Stomach (tissue), 9 donors: ENCODE measurements around the gene CARF. TPM values are rescaled to one million over a fixed set of nuclear protein-coding genes. Genes with fewer than 3 reads are reported as not detected.
A peak's percentile ranks its signal among the peaks of the same experiment; 100 is the strongest.
"Not testable (repeated sequence)": the region's sequence is repeated elsewhere in the genome, so short reads cannot be mapped to it uniquely, and the experiment has no call there.

Experiments used
- DNase-seq, 2 donors: peaks; one replicate each; pipeline versions ENCODE4 v3.0.0 to v3.0.0-alpha.2; 2013 to 2019
- H3K27ac ChIP-seq, 5 donors: fragments of 200-600 bp in 4 of 5; sonication (generic) in 4 of 5; one replicate each; pipeline ENCODE4 v1.5.1; 2013 to 2019; ENCODE audit warnings: mild to moderate bottlenecking in 1 of 5, moderate library complexity in 1 of 5
- H3K27me3 ChIP-seq, 3 donors: fragments of 200-600 bp; sonication (generic); one replicate each; pipeline ENCODE4 v1.5.1; 2017 to 2019; ENCODE audit warnings: mixed run types in 1 of 3
- H3K36me3 ChIP-seq, 4 donors: fragments of 200-600 bp; sonication (generic); 1 replicate in 3 of 4; 2 replicates in 1 of 4; pipeline ENCODE4 v1.5.1; 2016 to 2019
- H3K4me1 ChIP-seq, 4 donors: fragments of 200-600 bp; sonication (generic); one replicate each; pipeline ENCODE4 v1.5.1; 2016 to 2019
- H3K4me3 ChIP-seq, 4 donors: fragments of 200-600 bp; sonication (generic) in 3 of 4; one replicate each; pipeline ENCODE4 v1.5.1; 2016 to 2019; ENCODE audit warnings: mild to moderate bottlenecking in 1 of 4
- H3K9me3 ChIP-seq, 4 donors: fragments of 200-600 bp; sonication (generic); one replicate each; pipeline ENCODE4 v1.5.1; 2016 to 2019
- EP300 ChIP-seq: sonication (generic); formaldehyde crosslinking; IDR thresholded peaks from one replicate; pipeline ENCODE4 v1.6.1; 2017; ENCODE audit warnings: antibody characterized with exemption
- POLR2A ChIP-seq, 4 donors: fragments of 450-650 bp; IDR thresholded peaks; one replicate each; pipeline ENCODE4 v1.6.1; 2016; ENCODE audit warnings: antibody characterized with exemption in 4 of 4, control low read depth in 2 of 4, mild to moderate bottlenecking in 1 of 4, moderate library complexity in 1 of 4
- POLR2AphosphoS5 ChIP-seq, 3 donors: sonication (generic); formaldehyde crosslinking; IDR thresholded peaks; one replicate each; pipeline ENCODE4 v1.6.1; 2016; ENCODE audit warnings: antibody characterized with exemption in 3 of 3
- whole genome bisulfite sequencing, 5 donors: extraction: QIAGEN DNeasy Blood & Tissue Kit in 3 of 5; methylation state at CpG; one replicate each; pipeline versions ENCODE4 v1.1.5 to v1.1.7; 2013 to 2018; 5-methylcytosine and 5-hydroxymethylcytosine counted together
- intact Hi-C: fragments of 100-400 bp; cut with DNase I; formaldehyde crosslinking; loops from one replicate; pipeline ENCODE4 v1.15.1; 2023; ENCODE audit warnings: low total_unique reads
- polyA plus RNA-seq, 3 donors: library from polyadenylated mRNA; stranded (reverse); fragments of 200-250 nt; gene quantifications; one replicate each; pipeline ENCODE4 v1.2.3, GENCODE V29; 2013
- total RNA-seq, 5 donors: library from RNA; depleted of rRNA; stranded (reverse); fragments of >200 nt; gene quantifications; one replicate each; pipeline versions ENCODE4 v1.1.0 to v1.2.3, GENCODE V29; 2014 to 2016
- TF ChIP-seq, protein P1 (sequence below), 7 experiments: fragments of 450-650 bp in 4 of 7; fragments of 200-600 bp in 3 of 7; sonication (generic) in 3 of 7; IDR thresholded peaks; one replicate each; pipeline ENCODE4 v1.5.1; 2016 to 2019; ENCODE audit warnings: antibody characterized with exemption in 7 of 7, control low read depth in 2 of 7, mild to moderate bottlenecking in 1 of 7
- donor health status: healthy with polysubstance abuse.
- donor health status: Bipolar disorder and iron deficiency.
- donor health status: healthy.

Gene CARF
- total and polyA plus RNA-seq, 8 donors, result 1.8 to 30.9 (median 20.1) TPM

DNA sequence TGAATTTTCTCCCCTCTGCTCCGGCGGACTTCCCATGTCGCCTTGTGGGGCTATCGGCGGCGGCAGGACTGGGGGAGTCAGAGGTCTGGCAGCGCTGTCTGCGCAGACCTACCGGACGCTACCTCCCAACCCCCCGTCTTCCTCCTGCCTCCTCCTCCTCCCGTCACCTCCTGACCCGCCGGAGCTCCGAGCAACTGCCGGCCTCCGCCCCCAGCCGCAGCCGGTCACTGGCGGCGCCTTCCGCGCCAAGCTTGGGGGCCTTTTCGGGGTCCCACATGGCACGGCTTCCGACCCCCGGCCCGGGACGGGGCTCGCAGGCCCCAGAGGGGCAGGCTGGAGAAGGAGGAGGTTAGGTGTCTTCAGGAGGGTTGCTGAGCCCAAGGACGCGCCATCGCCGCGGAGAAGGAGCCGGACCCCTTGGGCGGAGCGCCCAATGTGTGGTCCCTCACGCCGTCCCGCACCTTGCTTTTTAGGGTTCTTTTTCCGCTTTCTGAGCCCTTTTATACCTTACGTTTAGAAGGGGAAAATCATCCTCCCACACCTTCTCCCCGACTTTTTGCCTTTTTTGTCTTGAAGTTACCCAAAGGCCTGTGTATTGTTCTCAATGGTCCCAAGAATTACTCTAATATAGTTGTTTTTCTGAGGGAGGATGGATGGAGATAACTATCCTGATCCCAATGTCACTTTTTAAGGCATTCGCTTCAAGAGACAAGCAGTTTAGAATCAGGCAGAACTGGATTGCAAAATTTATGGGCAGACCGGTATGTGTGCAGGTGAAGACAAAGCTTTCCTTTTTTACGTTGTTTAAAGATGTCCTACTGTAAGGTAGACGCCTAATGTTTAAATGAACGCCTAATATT, 497 bp downstream of the CARF start:
- DNase-seq, result peak in 1 of 2 donors; percentile 16
- 2 to 4% (median 3%) methylated on average over 6 to 21 of the region's 49 CpGs for WGBS, 5 donors
- Histone ChIP-seq H3K4me1 (peaks cover 13 to 46% (median 31%) of the 10 kb centered on the region in 4 donors), H3K4me3 (peak overlapping the region; percentile 60 to 87 (median 78)), H3K27ac (peak overlapping the region; percentile 73 to 93 (median 91))
- H3K36me3 ChIP-seq, H3K9me3 ChIP-seq, intact Hi-C loops, H3K27me3 ChIP-seq: not testable (repeated sequence)

DNA sequence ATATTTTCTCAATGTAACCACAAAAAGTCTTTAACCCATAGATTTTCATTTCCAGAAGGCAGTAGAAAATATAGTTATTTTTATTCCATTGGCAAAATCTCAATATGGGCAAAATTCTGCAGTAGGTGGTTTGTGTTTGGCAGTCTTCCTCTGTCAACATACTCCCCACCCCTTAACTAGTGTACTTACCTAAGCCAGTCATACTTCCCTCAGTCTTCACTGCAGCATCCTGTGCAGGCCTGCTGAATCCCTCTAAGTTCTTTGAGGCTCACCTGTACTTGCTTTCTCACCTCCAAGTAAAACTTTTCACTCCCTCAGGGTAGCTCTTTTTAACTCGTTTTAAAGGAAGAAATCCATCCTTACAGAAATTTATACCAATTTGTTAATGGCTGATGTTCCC, 6.8 kb downstream of the CARF start:
- DNase-seq, result no peak
- no peaks in the 10 kb centered on the region for H3K9me3 ChIP-seq

DNA sequence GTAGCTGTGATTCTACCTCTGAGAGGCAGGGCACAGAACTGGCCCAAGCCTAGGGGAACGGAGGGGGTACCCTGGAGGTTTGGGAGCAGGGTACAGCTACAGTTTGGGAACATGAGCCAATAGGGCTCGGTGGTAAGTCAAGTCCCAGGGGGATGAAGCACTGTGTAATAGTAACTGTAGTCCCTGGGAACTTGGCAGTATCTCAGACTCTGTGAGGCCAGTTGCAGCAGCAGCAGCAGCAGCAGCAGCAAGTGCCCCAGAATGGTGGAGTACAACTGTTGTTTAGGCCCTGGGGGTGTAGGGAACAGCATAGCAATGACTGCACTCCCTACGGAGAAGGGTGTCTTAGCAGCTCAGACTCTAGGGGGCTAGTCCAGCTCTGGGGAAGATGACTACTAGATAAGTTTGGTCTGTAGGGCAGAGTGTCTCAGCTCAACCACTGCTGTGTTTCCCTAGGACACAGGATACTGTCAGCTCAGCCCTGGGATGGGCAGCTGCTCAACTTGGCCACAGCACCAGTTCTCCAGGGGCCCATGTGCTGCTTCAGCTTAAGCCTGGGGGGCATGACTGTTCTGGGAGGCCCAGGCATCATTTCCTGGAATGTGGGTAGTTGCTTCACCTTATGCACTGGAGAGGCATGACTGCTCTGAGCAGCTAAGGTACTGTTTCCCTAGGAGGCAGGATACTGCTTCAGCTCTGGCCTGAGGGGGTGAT, 20.5 kb downstream of the CARF start:
- intact Hi-C loops, result no loop called here
- Histone ChIP-seq H3K4me1 (no peaks in the 10 kb centered on the region), H3K4me3 (no peak overlapping the region), H3K27me3 (no peaks in the 10 kb centered on the region), H3K27ac (no peak overlapping the region), H3K36me3 (peaks cover 0 to 47% (median 22%) of the 10 kb centered on the region in 4 donors), H3K9me3 (no peaks in the 10 kb centered on the region)
- TF ChIP-seq, protein P1, sequence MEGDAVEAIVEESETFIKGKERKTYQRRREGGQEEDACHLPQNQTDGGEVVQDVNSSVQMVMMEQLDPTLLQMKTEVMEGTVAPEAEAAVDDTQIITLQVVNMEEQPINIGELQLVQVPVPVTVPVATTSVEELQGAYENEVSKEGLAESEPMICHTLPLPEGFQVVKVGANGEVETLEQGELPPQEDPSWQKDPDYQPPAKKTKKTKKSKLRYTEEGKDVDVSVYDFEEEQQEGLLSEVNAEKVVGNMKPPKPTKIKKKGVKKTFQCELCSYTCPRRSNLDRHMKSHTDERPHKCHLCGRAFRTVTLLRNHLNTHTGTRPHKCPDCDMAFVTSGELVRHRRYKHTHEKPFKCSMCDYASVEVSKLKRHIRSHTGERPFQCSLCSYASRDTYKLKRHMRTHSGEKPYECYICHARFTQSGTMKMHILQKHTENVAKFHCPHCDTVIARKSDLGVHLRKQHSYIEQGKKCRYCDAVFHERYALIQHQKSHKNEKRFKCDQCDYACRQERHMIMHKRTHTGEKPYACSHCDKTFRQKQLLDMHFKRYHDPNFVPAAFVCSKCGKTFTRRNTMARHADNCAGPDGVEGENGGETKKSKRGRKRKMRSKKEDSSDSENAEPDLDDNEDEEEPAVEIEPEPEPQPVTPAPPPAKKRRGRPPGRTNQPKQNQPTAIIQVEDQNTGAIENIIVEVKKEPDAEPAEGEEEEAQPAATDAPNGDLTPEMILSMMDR (IDR thresholded peaks at IDR 0.05), result no peak
- 92 to 98% (median 94%) methylated on average over 3 of the region's 3 CpGs for WGBS, 5 donors
- DNase-seq, result no peak

More for the DNA sequence above, 6.8 kb downstream of the CARF start:
- 83 to 100% (median 94%) methylated on average over 1 of the region's 1 CpG for WGBS, 5 donors
- intact Hi-C loops, result no loop called here
- H3K27me3 ChIP-seq, result no peaks in the 10 kb centered on the region
- H3K4me1 ChIP-seq, result peaks cover 0 to 2% (median under 1%) of the 10 kb centered on the region in 4 donors
- H3K27ac ChIP-seq, result no peak overlapping the region
- H3K4me3 ChIP-seq, result no peak overlapping the region
- peaks cover 0 to 41% (median 29%) of the 10 kb centered on the region in 4 donors for H3K36me3 ChIP-seq
- TF ChIP-seq, protein P1 (IDR thresholded peaks at IDR 0.05), result no peak
- TF ChIP-seq POLR2A (IDR thresholded peaks at IDR 0.05), result no peak
- no peak for TF ChIP-seq EP300
- TF ChIP-seq POLR2AphosphoS5 (IDR thresholded peaks at IDR 0.05), result no peak

DNA sequence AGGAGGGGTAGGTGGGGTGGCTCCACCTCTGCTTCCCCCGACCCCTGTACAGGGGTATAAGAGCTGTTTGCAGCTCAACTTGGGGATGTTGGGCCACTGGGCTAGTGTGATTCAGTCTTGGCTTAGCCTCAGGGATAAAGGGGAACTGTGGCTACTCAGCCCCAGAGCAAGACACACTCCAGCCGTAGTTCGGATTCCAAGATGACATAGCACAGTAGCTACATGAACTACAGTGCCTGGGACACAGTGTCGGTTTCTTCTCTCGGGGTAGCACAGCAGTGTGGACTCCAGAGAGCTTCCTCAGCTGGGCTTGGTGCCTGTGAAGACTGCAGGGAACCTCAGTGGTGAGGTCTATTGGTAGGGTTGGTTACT, 21.1 kb downstream of the CARF start:
- no peak overlapping the region for H3K27ac ChIP-seq
- 67 to 96% (median 93%) methylated on average over 2 to 5 of the region's 5 CpGs for WGBS, 5 donors
- H3K9me3 ChIP-seq, result no peaks in the 10 kb centered on the region
- intact Hi-C loops, result no loop called here
- H3K27me3 ChIP-seq, result no peaks in the 10 kb centered on the region
- no peaks in the 10 kb centered on the region for H3K4me1 ChIP-seq
- no peak overlapping the region for H3K4me3 ChIP-seq
- no peak for DNase-seq
- peaks cover 0 to 45% (median 18%) of the 10 kb centered on the region in 4 donors for H3K36me3 ChIP-seq
- TF ChIP-seq POLR2A (IDR thresholded peaks at IDR 0.05) (no peak), POLR2AphosphoS5 (IDR thresholded peaks at IDR 0.05) (no peak), EP300 (no peak)
- TF ChIP-seq, protein P1 (IDR thresholded peaks at IDR 0.05), result no peak
